GM19099 (cell line): ENCODE measurements around the gene DISC1.

Source experiments
- POLR2A ChIP-seq: IDR thresholded peaks from 3 replicates; pipeline ENCODE4 v1.6.1; 2011; ENCODE audit warnings: low read depth; ENCODE audit not compliant: insufficient read length; ENCODE audit errors: extremely low read depth

The DISC1 gene

GRCh38 chr1:231767471-231767870, 140.9 kb downstream of the DISC1 start:
- no peak for TF ChIP-seq POLR2A

- TF ChIP-seq POLR2A, result no peak
Measured at GRCh38 chr1:231768416-231768815, 141.8 kb downstream of the DISC1 start.

GRCh38 chr1:231770506-231771175, 144.1 kb downstream of the DISC1 start:
- TF ChIP-seq POLR2A, result no peak

GRCh38 chr1:231774719-231775335, 148.2 kb downstream of the DISC1 start:
- TF ChIP-seq POLR2A, result no peak

GRCh38 chr1:231776010-231776756, 149.6 kb downstream of the DISC1 start:
- TF ChIP-seq POLR2A, result no peak

GRCh38 chr1:231776757-231777062, 150.1 kb downstream of the DISC1 start:
- TF ChIP-seq POLR2A, result no peak

GRCh38 chr1:231778009-231778719, 151.6 kb downstream of the DISC1 start:
- TF ChIP-seq POLR2A, result no peak

- no peak for TF ChIP-seq POLR2A
Measured at GRCh38 chr1:231779081-231779480, 152.5 kb downstream of the DISC1 start.

- TF ChIP-seq POLR2A, result no peak
Measured at GRCh38 chr1:231781892-231782291, 155.3 kb downstream of the DISC1 start.

GRCh38 chr1:231786126-231786525, 159.5 kb downstream of the DISC1 start:
- no peak for TF ChIP-seq POLR2A

GRCh38 chr1:231792634-231793033, 166.0 kb downstream of the DISC1 start:
- TF ChIP-seq POLR2A, result no peak

GRCh38 chr1:231793893-231794292, 167.3 kb downstream of the DISC1 start:
- no peak for TF ChIP-seq POLR2A

- TF ChIP-seq POLR2A, result no peak
Measured at GRCh38 chr1:231796141-231796540, 169.6 kb downstream of the DISC1 start.

- no peak for TF ChIP-seq POLR2A
Measured at GRCh38 chr1:231799363-231799986, 172.9 kb downstream of the DISC1 start.

GRCh38 chr1:231800108-231800507, 173.5 kb downstream of the DISC1 start:
- no peak for TF ChIP-seq POLR2A
